Stimulated activated CD4-positive, alpha-beta T cell treated with anti-CD3 and anti-CD28 coated beads, Interleukin-1b, Interleukin-23, amount 100 ng/mL, for 48 hours (primary cell): ENCODE measurements around the gene HNRNPA3.
"Not testable (repeated sequence)": the region's sequence is repeated elsewhere in the genome, so short reads cannot be mapped to it uniquely, and the experiment has no call there.

Source experiments
- DNase-seq: peaks from one replicate; pipeline ENCODE4 v3.0.0-alpha.2; 2020

HNRNPA3 gene

GRCh38 chr2:177256695-177257094, 44.1 kb downstream of the HNRNPA3 start:
- DNase-seq, result no peak

- no peak for DNase-seq
Measured at GRCh38 chr2:177257471-177257870, 44.9 kb downstream of the HNRNPA3 start.

- no peak for DNase-seq
Measured at GRCh38 chr2:177258059-177258458, 45.5 kb downstream of the HNRNPA3 start.

- no peak for DNase-seq
Measured at GRCh38 chr2:177260379-177260778, 47.8 kb downstream of the HNRNPA3 start.

- no peak for DNase-seq
Measured at GRCh38 chr2:177261116-177262060, 48.8 kb downstream of the HNRNPA3 start.

GRCh38 chr2:177262092-177262491, 49.5 kb downstream of the HNRNPA3 start:
- DNase-seq, result no peak

GRCh38 chr2:177262958-177263450, 50.4 kb downstream of the HNRNPA3 start:
- no peak for DNase-seq

- peak; percentile 92 for DNase-seq
Measured at GRCh38 chr2:177263451-177264208, 51.0 kb downstream of the HNRNPA3 start.

GRCh38 chr2:177264209-177264692, 51.7 kb downstream of the HNRNPA3 start:
- DNase-seq, result no peak

GRCh38 chr2:177264693-177265587, 52.3 kb downstream of the HNRNPA3 start, which contains the start of gene NFE2L2:
TSS of gene NFE2L2 (minus strand) at chr2:177264727. CDS start at chr2:177264576, 151 bp downstream.
- DNase-seq, result peak; percentile 93

GRCh38 chr2:177265824-177266817, 53.5 kb downstream of the HNRNPA3 start:
- no peak for DNase-seq

GRCh38 chr2:177266955-177267354, 54.4 kb downstream of the HNRNPA3 start:
- not testable (repeated sequence) for DNase-seq

GRCh38 chr2:177268187-177268871, 55.7 kb downstream of the HNRNPA3 start:
- no peak for DNase-seq

- DNase-seq, result no peak
Measured at GRCh38 chr2:177268901-177269300, 56.3 kb downstream of the HNRNPA3 start.

GRCh38 chr2:177270531-177270930, 57.9 kb downstream of the HNRNPA3 start:
- DNase-seq, result no peak

- DNase-seq, result no peak
Measured at GRCh38 chr2:177271981-177272666, 59.5 kb downstream of the HNRNPA3 start.

GRCh38 chr2:177272765-177273164, 60.2 kb downstream of the HNRNPA3 start:
- no peak for DNase-seq

GRCh38 chr2:177273408-177273807, 60.8 kb downstream of the HNRNPA3 start:
- DNase-seq, result no peak
